C4-2B (cell line): ENCODE data around the gene RNF187.

ENCODE experiments used
- H3K27ac ChIP-seq: fragments of 450-650 bp; 2 replicates; pipeline ENCODE4 v1.5.1; 2017
- CTCF ChIP-seq: fragments of 450-650 bp; conservative IDR thresholded peaks from 2 replicates; pipeline ENCODE4 v1.5.1; 2017; ENCODE audit warnings: mild to moderate bottlenecking
- ZFX ChIP-seq: fragments of 450-650 bp; IDR thresholded peaks from 2 replicates; pipeline ENCODE4 v1.6.1; 2017

The RNF187 gene

GRCh38 chr1:228507961-228508652 is 20.9 kb downstream of the RNF187 start:
- H3K27ac ChIP-seq: no peak overlapping the region
- TF ChIP-seq ZFX: no peak
- no peak for TF ChIP-seq CTCF

GRCh38 chr1:228508840-228509415 is 21.7 kb downstream of the RNF187 start:
- no peak overlapping the region for H3K27ac ChIP-seq
- TF ChIP-seq CTCF (no peak), ZFX (no peak)

DNA sequence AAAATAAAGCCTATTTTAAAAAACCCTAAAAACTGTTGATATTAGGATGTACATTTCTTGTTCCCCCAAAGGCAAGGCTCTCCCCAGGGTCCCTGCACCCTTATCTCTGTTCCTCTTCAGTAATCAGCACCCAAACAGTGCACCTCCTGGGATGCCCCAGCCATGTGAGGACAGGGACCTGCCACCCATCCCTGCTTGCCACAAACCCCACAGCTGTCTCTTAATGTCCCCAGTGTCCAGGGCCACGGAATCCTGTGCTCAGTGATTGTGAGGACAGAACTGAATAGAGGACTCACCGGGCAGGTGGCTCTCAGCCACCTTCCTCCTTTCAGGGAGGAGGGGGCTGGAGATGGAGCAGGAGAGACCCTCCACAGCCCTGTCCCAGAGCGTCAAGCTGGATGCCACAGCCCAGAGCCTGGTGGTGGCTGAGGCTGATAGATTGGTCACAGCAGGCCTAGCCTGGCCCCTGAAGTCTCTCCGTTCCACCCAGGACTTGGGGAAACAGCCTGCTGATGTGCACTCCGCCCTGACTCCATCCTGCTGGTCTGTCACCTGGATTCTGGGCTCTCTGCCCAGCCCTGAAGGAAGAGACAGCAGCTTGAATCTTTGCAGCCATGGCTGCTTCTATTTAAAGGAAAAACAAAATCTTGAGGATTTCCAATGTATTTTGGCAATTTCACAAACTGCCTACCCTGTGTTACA is 23.1 kb downstream of the RNF187 start:
- no peak overlapping the region for H3K27ac ChIP-seq
- TF ChIP-seq CTCF (no peak), ZFX (no peak)

DNA sequence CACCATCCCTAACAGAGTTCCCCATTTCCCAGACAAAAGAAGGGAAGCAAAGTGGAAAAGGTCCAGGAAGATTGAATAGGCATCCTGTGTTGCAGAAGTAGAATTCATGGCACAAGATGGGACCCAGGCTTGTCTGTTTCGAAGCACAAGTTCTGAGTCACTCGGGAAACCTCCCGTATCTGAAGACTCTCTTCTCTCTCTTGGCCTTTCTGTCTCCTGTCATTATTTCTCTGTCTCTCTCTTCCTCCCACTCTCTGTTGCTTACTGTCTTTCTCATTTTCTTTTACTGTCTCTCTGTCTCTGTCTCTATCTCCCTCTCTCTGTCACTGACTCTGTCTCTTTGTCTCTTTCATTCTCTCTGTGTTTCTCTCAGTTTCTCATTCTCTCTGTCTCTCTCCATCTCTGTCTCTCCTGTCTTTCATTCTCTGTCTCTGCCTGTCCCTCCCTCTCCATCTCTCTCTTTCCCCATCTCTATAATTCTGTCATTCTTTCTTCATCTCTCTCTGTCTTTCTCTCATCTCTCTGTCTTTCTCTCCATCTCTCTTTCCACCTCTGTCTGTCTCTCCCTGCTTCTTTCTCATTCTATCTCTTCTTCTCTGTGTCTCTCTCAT is 23.7 kb downstream of the RNF187 start:
- TF ChIP-seq ZFX (no peak), CTCF (no peak)
- no peak overlapping the region for H3K27ac ChIP-seq

GRCh38 chr1:228511546-228512445 is 24.6 kb downstream of the RNF187 start:
- TF ChIP-seq CTCF: no peak
- TF ChIP-seq ZFX: no peak
- H3K27ac ChIP-seq: no peak overlapping the region

DNA sequence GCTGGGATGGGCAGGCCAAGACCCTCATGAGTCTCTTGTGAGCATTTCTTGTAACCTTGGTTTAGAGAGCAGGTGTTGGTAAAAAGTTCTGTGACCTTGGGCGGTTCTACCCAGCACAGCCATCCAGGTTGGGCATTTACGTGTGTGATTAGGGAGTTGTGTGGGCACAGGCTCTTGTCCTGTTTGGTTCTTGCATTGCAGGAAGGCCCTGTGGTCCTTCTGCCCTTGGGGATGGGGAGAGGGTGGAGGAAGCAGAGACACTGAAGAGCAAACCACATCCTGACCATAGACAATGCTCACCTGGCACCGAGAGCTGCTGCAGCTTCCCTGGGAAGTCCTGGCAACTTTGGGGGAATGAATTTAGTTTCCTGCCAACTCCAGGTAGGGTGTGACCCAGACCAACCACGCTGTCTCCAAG is 25.6 kb downstream of the RNF187 start:
- TF ChIP-seq ZFX (no peak), CTCF (no peak)
- H3K27ac ChIP-seq: no peak overlapping the region
